GM12878 (cell line): ENCODE data around the gene CLDN15. TPM values are rescaled to one million over a fixed set of nuclear protein-coding genes. Genes with fewer than 3 reads are reported as not detected.

ENCODE experiments used
- ATAC-seq: fragments of 200-7000 bp; cut with Tn5 transposase; 3 replicates; pipeline ENCODE4 v1.9.1; 2020; ENCODE audit warnings: mild to moderate bottlenecking, moderate library complexity
- BruUV-seq: library from RNA; stranded (reverse); fragments of 400-500 nt; replicated peaks from 2 replicates; lab custom pipeline; 2021; lab: Mats Ljungman, UMichigan
- CTCF ChIA-PET: fragments of 300-600 bp; sonication (Branson Sonifier 250); formaldehyde crosslinking; extraction: SDS; loops from one replicate; lab custom pipeline; 2021; ENCODE audit warnings: inconsistent platforms; lab: Yijun Ruan, JAX
- POLR2A ChIA-PET: fragments of 350-600 bp; formaldehyde crosslinking; extraction: SDS; loops from one replicate; lab custom pipeline; 2021; ENCODE audit warnings: inconsistent platforms; lab: Charles Lee
- RAD21 ChIA-PET: fragments of 300-600 bp; sonication (Branson Sonifier 250); formaldehyde crosslinking; loops from one replicate; lab custom pipeline; 2023; ENCODE audit warnings: antibody characterized with exemption; ENCODE audit not compliant: unreplicated experiment; lab: Charles Lee
- SMC1A ChIA-PET: fragments of 300-600 bp; sonication (Branson Sonifier 250); formaldehyde crosslinking; loops from one replicate; lab custom pipeline; 2023; ENCODE audit not compliant: unreplicated experiment, uncharacterized antibody; lab: Charles Lee
- DNase-seq: peaks from one replicate; pipeline ENCODE4 v3.0.0-alpha.2; 2011; ENCODE audit warnings: low read depth, low spot score
- FAIRE-seq: peaks from 3 replicates; lab custom pipeline; 2011; peaks lifted over from hg19 to GRCh38; lab: Jason Lieb, UNC
- H2AFZ ChIP-seq: 2 replicates; pipeline ENCODE4 v1.6.0; 2011; ENCODE audit warnings: low read depth, low read length, control low read depth; ENCODE audit not compliant: control insufficient read depth
- H3K27ac ChIP-seq: 2 replicates; pipeline ENCODE4 v1.5.1; 2011; ENCODE audit warnings: control low read depth; ENCODE audit not compliant: control insufficient read depth, insufficient read depth
- H3K27me3 ChIP-seq, 2 experiments: replicated peaks in 1 of 2; 2 replicates each; pipeline versions ENCODE4 v1.6.0 to v1.6.1; 2011; ENCODE audit warnings: low read length in 1 of 2; ENCODE audit not compliant: control insufficient read depth in 2 of 2, insufficient read depth in 2 of 2
- H3K36me3 ChIP-seq, 2 experiments: 2 replicates each; pipeline ENCODE4 v1.5.1; 2011; ENCODE audit warnings: low read length in 1 of 2; ENCODE audit not compliant: control insufficient read depth in 2 of 2, insufficient read depth in 2 of 2
- H3K4me1 ChIP-seq: 2 replicates; pipeline ENCODE4 v1.6.1; 2011; ENCODE audit warnings: mild to moderate bottlenecking, low read length, moderate library complexity, mixed read lengths; ENCODE audit not compliant: control insufficient read depth, insufficient read depth
- H3K4me2 ChIP-seq: 2 replicates; pipeline ENCODE4 v1.6.0; 2011; ENCODE audit warnings: control low read depth; ENCODE audit not compliant: control insufficient read depth, insufficient read depth
- H3K4me3 ChIP-seq: fragments of 200-600 bp; sonication (generic); 2 replicates; pipeline ENCODE4 v1.5.1; 2016
- H3K79me2 ChIP-seq: 2 replicates; pipeline ENCODE4 v1.6.0; 2011; ENCODE audit warnings: low read length; ENCODE audit not compliant: control insufficient read depth, insufficient read depth
- H3K9ac ChIP-seq: 2 replicates; pipeline ENCODE4 v1.8.0; 2011; ENCODE audit warnings: low read length, control low read depth, mixed read lengths; ENCODE audit not compliant: control insufficient read depth, insufficient read depth
- H3K9me3 ChIP-seq: replicated peaks from 3 replicates; pipeline ENCODE4 v1.5.1; 2011; ENCODE audit warnings: mild to moderate bottlenecking, low read length; ENCODE audit not compliant: control insufficient read depth, insufficient read depth
- H4K20me1 ChIP-seq: 2 replicates; pipeline ENCODE4 v1.6.0; 2011; ENCODE audit not compliant: control insufficient read depth, insufficient read depth
- ASH2L ChIP-seq: fragments of 300-600, 200-600 bp; sonication (generic); IDR thresholded peaks from 2 replicates; pipeline ENCODE4 v1.6.1; 2017; ENCODE audit warnings: low read depth, mild to moderate bottlenecking, borderline replicate concordance
- BRCA1 ChIP-seq: IDR thresholded peaks from 2 replicates; pipeline ENCODE4 v1.6.1; 2011; ENCODE audit warnings: low read depth, low read length, improper control_type of control experiment
- CBX5 ChIP-seq: sonication (generic); IDR thresholded peaks from 2 replicates; pipeline ENCODE4 v1.6.1; 2016; ENCODE audit warnings: low read depth, moderate library complexity, mild to moderate bottlenecking, inconsistent platforms
- CEBPB ChIP-seq, 2 experiments: fragments of 150-350 bp in 1 of 2; IDR thresholded peaks; 2 replicates each; pipeline ENCODE4 v1.6.1; 2012 to 2014; ENCODE audit warnings: low read depth in 2 of 2, low read length in 2 of 2, borderline replicate concordance in 1 of 2, inconsistent platforms in 1 of 2
- HCFC1 ChIP-seq: fragments of 150-350 bp; IDR thresholded peaks from 2 replicates; pipeline ENCODE4 v1.6.1; 2014; ENCODE audit warnings: low read length
- SIX5 ChIP-seq: IDR thresholded peaks from 2 replicates; pipeline ENCODE4 v1.6.1; 2011; ENCODE audit warnings: mild to moderate bottlenecking, low read depth, low read length, moderate library complexity; ENCODE audit not compliant: severe bottlenecking
- SP1 ChIP-seq: IDR thresholded peaks from one replicate; pipeline ENCODE4 v1.6.1; 2011; ENCODE audit warnings: low read depth, low read length
- WGBS: methylation state at CpG from one replicate; pipeline ENCODE4 v1.1.6; 2016; ENCODE audit warnings: low lambda C conversion rate; ENCODE audit not compliant: insufficient replicate concordance, insufficient coverage; ENCODE audit errors: missing lambda C conversion rate; 5-methylcytosine and 5-hydroxymethylcytosine counted together
- in situ Hi-C: fragments of 300-500 bp; cut with MboI; formaldehyde crosslinking; loops from 9 replicates; pipeline ENCODE4 v1.14.3; 2018; ENCODE audit warnings: mixed read lengths
- intact Hi-C: fragments of 100-400 bp; cut with micrococcal nuclease; formaldehyde crosslinking; loops from one replicate; pipeline ENCODE4 v1.14.2; 2022; ENCODE audit not compliant: unreplicated experiment
- polyA plus RNA-seq, 11 experiments: library from polyadenylated mRNA; depleted of rRNA in 4 of 11; unstranded in 6 of 11; stranded (reverse) in 5 of 11; fragments of >200 nt; fragmentation: Nextera tagmentation in 4 of 11; fragmentation: Illumina TruSeq in 1 of 11; extraction: Ambion mirVana in 4 of 11; extraction: Trizol in 1 of 11; gene quantifications; 1 replicate in 1 of 11; 2 replicates in 10 of 11; pipeline versions ENCODE4 v1.2.1 to v1.2.3, GENCODE V29; 2011 to 2016; ENCODE audit warnings: inconsistent platforms in 2 of 11, missing spikeins in 2 of 11, low read depth in 1 of 11
- total RNA-seq, 4 experiments: library from RNA; depleted of rRNA in 3 of 4; stranded (reverse); fragments of >200 nt in 3 of 4; fragmentation: Illumina TruSeq in 1 of 4; extraction: Trizol in 1 of 4; gene quantifications; 2 replicates each; pipeline versions ENCODE4 v1.2.1 to v1.2.3, GENCODE V29; 2013 to 2021
- TF ChIP-seq, protein P1 (sequence below): IDR thresholded peaks from 2 replicates; pipeline ENCODE4 v1.6.1; 2012; ENCODE audit warnings: mild to moderate bottlenecking, low read depth, low read length
- TF ChIP-seq, protein P2 (sequence below): fragments of 450-650 bp; IDR thresholded peaks from 2 replicates; pipeline ENCODE4 v1.6.1; 2017; ENCODE audit warnings: antibody characterized with exemption, mild to moderate bottlenecking, moderate library complexity
- TF ChIP-seq, protein P3 (sequence below): fragments of 450-650 bp; IDR thresholded peaks from 2 replicates; pipeline ENCODE4 v1.6.1; 2016; ENCODE audit warnings: mild to moderate bottlenecking

CLDN15 gene
- total and polyA plus RNA-seq, 10 of the 15 experiments (the other 5 are each of a cell fraction or from before 2014, with no cell fraction given): 0.47 to 15.0 (median 6.6) TPM

DNA sequence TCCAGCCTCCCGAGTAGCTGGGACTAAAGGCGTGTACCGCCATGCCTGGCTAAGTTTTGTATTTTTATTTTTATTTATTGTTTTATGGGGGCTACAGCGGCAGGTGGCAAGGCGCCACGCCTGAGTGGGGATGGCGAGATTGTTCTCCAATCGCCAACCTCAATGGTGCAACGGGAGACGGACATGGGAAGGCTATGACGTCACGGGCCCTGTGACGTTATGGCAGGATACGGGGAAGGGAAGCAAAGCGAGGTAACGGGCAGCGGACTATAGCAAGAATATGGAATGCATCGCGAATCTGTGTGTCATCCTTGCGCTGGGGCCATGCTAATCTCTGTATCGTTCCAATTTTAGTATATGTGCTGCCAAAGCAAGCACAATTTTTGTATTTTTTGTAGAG is 32.1 kb upstream of the CLDN15 start:
- H3K79me2 ChIP-seq: no peaks in the 10 kb centered on the region
- intact Hi-C loops: no loop called here
- H3K4me1 ChIP-seq: no peaks in the 10 kb centered on the region
- ATAC-seq (no peak), FAIRE-seq (no peak), DNase-seq (no peak)
- no peak overlapping the region for H3K9ac ChIP-seq
- ChIA-PET POLR2A (no interaction called here), CTCF (interaction anchor here (0.6 to 2.3 kb wide), 2 partner anchors 13 kb away, joined by 3 to 6 read pairs; no protein-coding TSS in a partner anchor), RAD21 (no interaction called here), SMC1A (no interaction called here)
- BruUV-seq: no TSS peak
- no peak overlapping the region for H3K4me3 ChIP-seq
- H3K4me2 ChIP-seq: no peak overlapping the region
- no peaks in the 10 kb centered on the region for H3K27me3 ChIP-seq
- no peak overlapping the region for H2AFZ ChIP-seq
- H3K36me3 ChIP-seq: no peaks in the 10 kb centered on the region
- no peaks in the 10 kb centered on the region for H3K9me3 ChIP-seq
- H3K27ac ChIP-seq: no peak overlapping the region
- H4K20me1 ChIP-seq: no peaks in the 10 kb centered on the region
- TF ChIP-seq SP1: no peak
- TF ChIP-seq, protein P1, sequence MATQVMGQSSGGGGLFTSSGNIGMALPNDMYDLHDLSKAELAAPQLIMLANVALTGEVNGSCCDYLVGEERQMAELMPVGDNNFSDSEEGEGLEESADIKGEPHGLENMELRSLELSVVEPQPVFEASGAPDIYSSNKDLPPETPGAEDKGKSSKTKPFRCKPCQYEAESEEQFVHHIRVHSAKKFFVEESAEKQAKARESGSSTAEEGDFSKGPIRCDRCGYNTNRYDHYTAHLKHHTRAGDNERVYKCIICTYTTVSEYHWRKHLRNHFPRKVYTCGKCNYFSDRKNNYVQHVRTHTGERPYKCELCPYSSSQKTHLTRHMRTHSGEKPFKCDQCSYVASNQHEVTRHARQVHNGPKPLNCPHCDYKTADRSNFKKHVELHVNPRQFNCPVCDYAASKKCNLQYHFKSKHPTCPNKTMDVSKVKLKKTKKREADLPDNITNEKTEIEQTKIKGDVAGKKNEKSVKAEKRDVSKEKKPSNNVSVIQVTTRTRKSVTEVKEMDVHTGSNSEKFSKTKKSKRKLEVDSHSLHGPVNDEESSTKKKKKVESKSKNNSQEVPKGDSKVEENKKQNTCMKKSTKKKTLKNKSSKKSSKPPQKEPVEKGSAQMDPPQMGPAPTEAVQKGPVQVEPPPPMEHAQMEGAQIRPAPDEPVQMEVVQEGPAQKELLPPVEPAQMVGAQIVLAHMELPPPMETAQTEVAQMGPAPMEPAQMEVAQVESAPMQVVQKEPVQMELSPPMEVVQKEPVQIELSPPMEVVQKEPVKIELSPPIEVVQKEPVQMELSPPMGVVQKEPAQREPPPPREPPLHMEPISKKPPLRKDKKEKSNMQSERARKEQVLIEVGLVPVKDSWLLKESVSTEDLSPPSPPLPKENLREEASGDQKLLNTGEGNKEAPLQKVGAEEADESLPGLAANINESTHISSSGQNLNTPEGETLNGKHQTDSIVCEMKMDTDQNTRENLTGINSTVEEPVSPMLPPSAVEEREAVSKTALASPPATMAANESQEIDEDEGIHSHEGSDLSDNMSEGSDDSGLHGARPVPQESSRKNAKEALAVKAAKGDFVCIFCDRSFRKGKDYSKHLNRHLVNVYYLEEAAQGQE: no peak
- TF ChIP-seq, protein P2, sequence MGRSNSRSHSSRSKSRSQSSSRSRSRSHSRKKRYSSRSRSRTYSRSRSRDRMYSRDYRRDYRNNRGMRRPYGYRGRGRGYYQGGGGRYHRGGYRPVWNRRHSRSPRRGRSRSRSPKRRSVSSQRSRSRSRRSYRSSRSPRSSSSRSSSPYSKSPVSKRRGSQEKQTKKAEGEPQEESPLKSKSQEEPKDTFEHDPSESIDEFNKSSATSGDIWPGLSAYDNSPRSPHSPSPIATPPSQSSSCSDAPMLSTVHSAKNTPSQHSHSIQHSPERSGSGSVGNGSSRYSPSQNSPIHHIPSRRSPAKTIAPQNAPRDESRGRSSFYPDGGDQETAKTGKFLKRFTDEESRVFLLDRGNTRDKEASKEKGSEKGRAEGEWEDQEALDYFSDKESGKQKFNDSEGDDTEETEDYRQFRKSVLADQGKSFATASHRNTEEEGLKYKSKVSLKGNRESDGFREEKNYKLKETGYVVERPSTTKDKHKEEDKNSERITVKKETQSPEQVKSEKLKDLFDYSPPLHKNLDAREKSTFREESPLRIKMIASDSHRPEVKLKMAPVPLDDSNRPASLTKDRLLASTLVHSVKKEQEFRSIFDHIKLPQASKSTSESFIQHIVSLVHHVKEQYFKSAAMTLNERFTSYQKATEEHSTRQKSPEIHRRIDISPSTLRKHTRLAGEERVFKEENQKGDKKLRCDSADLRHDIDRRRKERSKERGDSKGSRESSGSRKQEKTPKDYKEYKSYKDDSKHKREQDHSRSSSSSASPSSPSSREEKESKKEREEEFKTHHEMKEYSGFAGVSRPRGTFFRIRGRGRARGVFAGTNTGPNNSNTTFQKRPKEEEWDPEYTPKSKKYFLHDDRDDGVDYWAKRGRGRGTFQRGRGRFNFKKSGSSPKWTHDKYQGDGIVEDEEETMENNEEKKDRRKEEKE: no peak
- TF ChIP-seq CEBPB (IDR thresholded peaks at IDR 0.05; ENCODE audit: borderline replicate concordance in 1 of 2, low read depth in 2 of 2, low read length in 2 of 2): no peak
- TF ChIP-seq SIX5: no peak
- TF ChIP-seq, protein P3, sequence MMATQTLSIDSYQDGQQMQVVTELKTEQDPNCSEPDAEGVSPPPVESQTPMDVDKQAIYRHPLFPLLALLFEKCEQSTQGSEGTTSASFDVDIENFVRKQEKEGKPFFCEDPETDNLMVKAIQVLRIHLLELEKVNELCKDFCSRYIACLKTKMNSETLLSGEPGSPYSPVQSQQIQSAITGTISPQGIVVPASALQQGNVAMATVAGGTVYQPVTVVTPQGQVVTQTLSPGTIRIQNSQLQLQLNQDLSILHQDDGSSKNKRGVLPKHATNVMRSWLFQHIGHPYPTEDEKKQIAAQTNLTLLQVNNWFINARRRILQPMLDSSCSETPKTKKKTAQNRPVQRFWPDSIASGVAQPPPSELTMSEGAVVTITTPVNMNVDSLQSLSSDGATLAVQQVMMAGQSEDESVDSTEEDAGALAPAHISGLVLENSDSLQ: no peak
- no peak for TF ChIP-seq BRCA1
- no peak for TF ChIP-seq HCFC1
- TF ChIP-seq CBX5: no peak
- no peak for TF ChIP-seq ASH2L
- WGBS: 70% methylated on average over 21 of the region's 21 CpGs
- in situ Hi-C loops: no loop called here
